ENCODE results near the gene ERAP2. TPM values are rescaled to one million over a fixed set of nuclear protein-coding genes. Genes with fewer than 3 reads are reported as not detected.

Gene ERAP2
- total RNA-seq, result 18.8 and 212 TPM in 2 replicates

GRCh38 chr5:96876292-96876850 is at the start of gene ERAP2:
TSS of gene ERAP2 (plus strand) at chr5:96876500. CDS start at chr5:96879686, 3,186 bp downstream.

GRCh38 chr5:96935559-96936430 is 59.5 kb downstream of the ERAP2 start, which contains the start of gene LNPEP:
TSS of gene LNPEP (plus strand) at chr5:96936080. CDS start at chr5:96936156, 76 bp downstream.

Other genes starting within 250 kb of the ERAP2 start
- 70.8 and 88.0 TPM in 2 replicates for gene CAST, start 214.1 kb upstream of the ERAP2 start, total RNA-seq
- gene ERAP1, start 68.6 kb upstream of the ERAP2 start, total RNA-seq, result 36.7 and 43.9 TPM in 2 replicates
- 23.1 and 44.2 TPM in 2 replicates for gene LNPEP, start 59.6 kb downstream of the ERAP2 start, total RNA-seq

All from epithelial cell of umbilical artery (primary cell).